Heart left ventricle (tissue), 16 donors: ENCODE results near the gene PSEN1. TPM values are rescaled to one million over a fixed set of nuclear protein-coding genes. Genes with fewer than 3 reads are reported as not detected.
"Not testable (repeated sequence)": the region's sequence is repeated elsewhere in the genome, so short reads cannot be mapped to it uniquely, and the experiment has no call there.

ENCODE experiments used
- ATAC-seq, 4 donors: fragments of 200-7000 bp; cut with Tn5 transposase; one replicate each; pipeline ENCODE4 v1.9.1; 2020 to 2022; ENCODE audit warnings: moderate library complexity in 4 of 4, mild to moderate bottlenecking in 3 of 4, moderate number of reproducible peaks in 1 of 4
- DNase-seq, 5 donors: peaks; one replicate each; pipeline ENCODE4 v3.0.0-alpha.2; 2020
- H3K27ac ChIP-seq, 12 donors: fragments of 200-600 bp; sonication (generic) in 4 of 12; one replicate each; pipeline versions ENCODE4 v1.5.0 to v1.8.0; 2016 to 2022; ENCODE audit warnings: mild to moderate bottlenecking in 2 of 12
- H3K27me3 ChIP-seq, 9 donors: fragments of 200-600 bp; sonication (generic) in 2 of 9; one replicate each; pipeline versions ENCODE4 v1.5.1 to v1.8.0; 2016 to 2022; ENCODE audit warnings: mild to moderate bottlenecking in 3 of 9
- H3K36me3 ChIP-seq, 9 donors: fragments of 200-600 bp; sonication (generic) in 2 of 9; one replicate each; pipeline versions ENCODE4 v1.5.0 to v1.8.0; 2018 to 2022; ENCODE audit warnings: mild to moderate bottlenecking in 2 of 9
- H3K4me1 ChIP-seq, 12 donors: fragments of 200-600 bp; sonication (generic) in 4 of 12; one replicate each; pipeline versions ENCODE4 v1.5.0 to v1.8.0; 2016 to 2022; ENCODE audit warnings: mild to moderate bottlenecking in 3 of 12
- H3K4me3 ChIP-seq, 12 donors: fragments of 200-600 bp; sonication (generic) in 4 of 12; one replicate each; pipeline versions ENCODE4 v1.5.0 to v1.8.0; 2017 to 2022; ENCODE audit warnings: mild to moderate bottlenecking in 9 of 12, moderate library complexity in 4 of 12
- H3K9me3 ChIP-seq, 12 donors: fragments of 200-600 bp; sonication (generic) in 4 of 12; one replicate each; pipeline versions ENCODE4 v1.5.0 to v1.8.0; 2016 to 2022; ENCODE audit warnings: mild to moderate bottlenecking in 1 of 12
- POLR2A ChIP-seq, 2 donors: fragments of 450-650 bp; IDR thresholded peaks; one replicate each; pipeline ENCODE4 v1.6.1; 2017; ENCODE audit warnings: antibody characterized with exemption in 2 of 2, mild to moderate bottlenecking in 2 of 2, moderate library complexity in 2 of 2
- WGBS, 4 donors: extraction: QIAGEN DNeasy Blood & Tissue Kit in 2 of 4; methylation state at CpG; one replicate each; pipeline versions ENCODE4 v1.1.5 to v1.1.7; 2013 to 2018; 5-methylcytosine and 5-hydroxymethylcytosine counted together
- intact Hi-C, 10 donors: fragments of 100-400 bp; cut with DNase I; formaldehyde crosslinking; loops; one replicate each; pipeline versions ENCODE4 v1.11.1 to v1.14.2; 2022
- polyA plus RNA-seq, 2 donors: library from polyadenylated mRNA; stranded (reverse); fragments of 200-250 nt; gene quantifications; one replicate each; pipeline ENCODE4 v1.2.3, GENCODE V29; 2013
- total RNA-seq, 9 donors: library from RNA; depleted of rRNA in 2 of 9; stranded (reverse); fragments of >200 nt in 2 of 9; fragmentation: NEBNext Ultra II Directional in 3 of 9; extraction: Animal tissue kit (Norgen Biotek cat#: 25700) in 3 of 9; gene quantifications; one replicate each; pipeline versions ENCODE4 v1.1.0 to v1.2.4, GENCODE V29; 2016 to 2023
- TF ChIP-seq, protein P1 (sequence below), 12 donors: fragments of 200-600 bp; sonication (generic) in 4 of 12; IDR thresholded peaks; one replicate each; pipeline versions ENCODE4 v1.5.0 to v1.8.0; 2018 to 2022; ENCODE audit warnings: antibody characterized with exemption in 12 of 12, mild to moderate bottlenecking in 5 of 12
- donor health status: ischemic (EF 13 %, LVEDD 7.1; RV severe dilation, severe dysfunction).
- donor health status: healthy with polysubstance abuse.
- donor health status: DM: no; HTN: yes; CAD: no.
- donor health status: DM: no; HTN: no; CAD: no.
- donor health status: ischemic (EF 25% LVEDD 6.9; RV normal size, moderate dysfunction).
- donor health status: ischemic (EF 25% LVEDD 5.7; RV mildly dilated, moderate dysfunction).
- donor health status: healthy.
- donor health status: DM: yes; HTN: yes; CAD: no.
- donor health status: ischemic (EF 35%, LVEDD 5.7; RV mildly dilated, moderate dysfunction).
- donor health status: nonischemic (EF 11% LVEDD 7.7; RV severe dilation, severe dysfunction).
- donor health status: DM: yes; HTN: yes; CAD: no.
- donor health status: PGD.
- donor health status: ischemic (EF 29% LVEDD 5.4; RV normal size, mild dysfunction).
- donor health status: nonischemic (EF 23%, LVEDD 6.1; RV moderate dilation, normal function).

Gene PSEN1
- total and polyA plus RNA-seq, 11 donors: 11.6 to 44.1 (median 22.4) TPM

DNA sequence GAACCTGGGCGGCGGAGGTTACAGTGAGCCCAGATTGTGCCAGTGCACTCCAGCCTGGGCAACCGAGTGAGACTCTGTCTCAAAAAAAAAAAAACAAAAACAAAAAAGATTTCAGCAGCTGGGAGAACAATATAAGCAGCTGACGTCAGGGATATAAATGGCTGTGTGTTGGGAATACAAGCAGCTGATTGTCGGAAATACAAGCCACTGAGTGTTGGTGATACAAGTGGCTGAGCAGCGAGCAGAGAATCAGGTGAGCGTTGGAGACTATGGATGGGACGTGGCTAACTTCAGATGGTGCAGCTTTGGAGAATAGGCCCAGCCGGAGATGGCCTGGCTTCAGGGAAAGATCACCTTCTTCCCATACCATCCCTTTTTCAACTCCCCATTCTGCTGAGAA, 32.0 kb downstream of the PSEN1 start:
- Histone ChIP-seq H3K27ac (no peak overlapping the region), H3K9me3 (no peaks in the 10 kb centered on the region), H3K4me3 (no peak overlapping the region), H3K36me3 (peaks cover 0 to 98% (median 93%) of the 10 kb centered on the region in 9 donors), H3K4me1 (no peaks in the 10 kb centered on the region), H3K27me3 (no peaks in the 10 kb centered on the region)
- no peak for DNase-seq
- WGBS, 4 donors: 73 to 84% (median 80%) methylated on average over 9 of the region's 9 CpGs
- intact Hi-C loops: no loop called here
- ATAC-seq: peak in 2 of 4 donors; percentile 31 to 32
- TF ChIP-seq POLR2A (IDR thresholded peaks at IDR 0.05): no peak
- TF ChIP-seq, protein P1, sequence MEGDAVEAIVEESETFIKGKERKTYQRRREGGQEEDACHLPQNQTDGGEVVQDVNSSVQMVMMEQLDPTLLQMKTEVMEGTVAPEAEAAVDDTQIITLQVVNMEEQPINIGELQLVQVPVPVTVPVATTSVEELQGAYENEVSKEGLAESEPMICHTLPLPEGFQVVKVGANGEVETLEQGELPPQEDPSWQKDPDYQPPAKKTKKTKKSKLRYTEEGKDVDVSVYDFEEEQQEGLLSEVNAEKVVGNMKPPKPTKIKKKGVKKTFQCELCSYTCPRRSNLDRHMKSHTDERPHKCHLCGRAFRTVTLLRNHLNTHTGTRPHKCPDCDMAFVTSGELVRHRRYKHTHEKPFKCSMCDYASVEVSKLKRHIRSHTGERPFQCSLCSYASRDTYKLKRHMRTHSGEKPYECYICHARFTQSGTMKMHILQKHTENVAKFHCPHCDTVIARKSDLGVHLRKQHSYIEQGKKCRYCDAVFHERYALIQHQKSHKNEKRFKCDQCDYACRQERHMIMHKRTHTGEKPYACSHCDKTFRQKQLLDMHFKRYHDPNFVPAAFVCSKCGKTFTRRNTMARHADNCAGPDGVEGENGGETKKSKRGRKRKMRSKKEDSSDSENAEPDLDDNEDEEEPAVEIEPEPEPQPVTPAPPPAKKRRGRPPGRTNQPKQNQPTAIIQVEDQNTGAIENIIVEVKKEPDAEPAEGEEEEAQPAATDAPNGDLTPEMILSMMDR (IDR thresholded peaks at IDR 0.05): no peak

DNA sequence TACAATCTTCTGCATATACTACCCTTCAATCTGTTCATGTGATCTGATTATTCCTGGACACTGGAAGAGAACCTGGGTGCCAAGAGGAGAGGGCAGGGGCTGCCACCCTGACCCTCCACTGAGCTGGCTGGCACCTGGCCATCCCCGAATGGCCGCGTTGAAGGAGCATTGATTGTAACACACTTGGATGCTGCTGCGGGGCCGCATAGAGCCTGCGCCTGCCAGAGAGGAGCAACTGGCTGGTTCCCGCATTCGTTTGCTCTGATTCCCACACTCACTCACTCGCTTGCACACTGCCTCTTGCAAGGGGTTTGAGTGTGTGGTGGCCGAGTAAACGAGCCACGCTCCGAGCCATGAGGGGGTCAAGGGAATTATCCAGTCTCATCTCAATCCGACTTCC, 32.4 kb downstream of the PSEN1 start:
- 89 to 93% (median 91%) methylated on average over 9 to 14 of the region's 14 CpGs for WGBS, 4 donors
- no peak for DNase-seq
- intact Hi-C loops: no loop called here
- no peaks in the 10 kb centered on the region for H3K9me3 ChIP-seq
- H3K27me3 ChIP-seq: no peaks in the 10 kb centered on the region
- H3K4me3 ChIP-seq: no peak overlapping the region
- TF ChIP-seq, protein P1 (IDR thresholded peaks at IDR 0.05): no peak
- no peak for TF ChIP-seq POLR2A (IDR thresholded peaks at IDR 0.05)
- H3K36me3 ChIP-seq: peaks cover 0 to 98% (median 93%) of the 10 kb centered on the region in 9 donors
- no peak for ATAC-seq
- no peak overlapping the region for H3K27ac ChIP-seq
- H3K4me1 ChIP-seq: no peaks in the 10 kb centered on the region

DNA sequence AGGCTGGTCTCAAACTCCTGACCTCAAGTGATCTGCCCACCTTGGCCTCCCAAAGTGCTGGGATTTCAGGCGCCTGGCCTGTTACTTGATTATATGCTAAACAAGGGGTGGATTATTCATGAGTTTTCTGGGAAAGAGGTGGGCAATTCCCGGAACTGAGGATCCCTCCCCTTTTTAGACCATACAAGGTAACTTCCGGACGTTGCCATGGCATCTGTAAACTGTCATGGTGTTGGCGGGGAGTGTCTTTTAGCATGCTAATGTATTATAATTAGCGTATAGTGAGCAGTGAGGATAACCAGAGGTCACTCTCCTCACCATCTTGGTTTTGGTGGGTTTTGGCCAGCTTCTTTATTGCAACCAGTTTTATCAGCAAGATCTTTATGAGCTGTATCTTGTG, 33.5 kb downstream of the PSEN1 start:
- intact Hi-C loops: loop anchor here in 9 of 10 donors (5.0 to 10.0 kb wide), 5 partner anchors 115 to 307 kb away; no protein-coding TSS in a partner anchor
- H3K4me1 ChIP-seq, H3K27ac ChIP-seq, DNase-seq, H3K27me3 ChIP-seq, H3K9me3 ChIP-seq, H3K4me3 ChIP-seq, ATAC-seq: not testable (repeated sequence)
- WGBS, 4 donors: 81 to 94% (median 93%) methylated on average over 6 of the region's 6 CpGs
- peaks cover 0 to 98% (median 93%) of the 10 kb centered on the region in 9 donors for H3K36me3 ChIP-seq

DNA sequence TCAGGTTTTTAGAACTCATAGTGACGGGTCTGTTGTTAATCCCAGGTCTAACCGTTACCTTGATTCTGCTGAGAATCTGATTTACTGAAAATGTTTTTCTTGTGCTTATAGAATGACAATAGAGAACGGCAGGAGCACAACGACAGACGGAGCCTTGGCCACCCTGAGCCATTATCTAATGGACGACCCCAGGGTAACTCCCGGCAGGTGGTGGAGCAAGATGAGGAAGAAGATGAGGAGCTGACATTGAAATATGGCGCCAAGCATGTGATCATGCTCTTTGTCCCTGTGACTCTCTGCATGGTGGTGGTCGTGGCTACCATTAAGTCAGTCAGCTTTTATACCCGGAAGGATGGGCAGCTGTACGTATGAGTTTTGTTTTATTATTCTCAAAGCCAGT, 34.4 kb downstream of the PSEN1 start:
- no peak for ATAC-seq
- Histone ChIP-seq H3K36me3 (peaks cover 0 to 98% (median 95%) of the 10 kb centered on the region in 9 donors), H3K27me3 (no peaks in the 10 kb centered on the region), H3K9me3 (no peaks in the 10 kb centered on the region), H3K4me3 (no peak overlapping the region), H3K4me1 (no peaks in the 10 kb centered on the region), H3K27ac (no peak overlapping the region)
- intact Hi-C loops: loop anchor here in 9 of 10 donors (5.0 to 10.0 kb wide), 5 partner anchors 114 to 307 kb away; no protein-coding TSS in a partner anchor
- TF ChIP-seq, protein P1 (IDR thresholded peaks at IDR 0.05): no peak
- TF ChIP-seq POLR2A (IDR thresholded peaks at IDR 0.05): no peak
- no peak for DNase-seq
- 89 to 91% (median 91%) methylated on average over 11 of the region's 11 CpGs for WGBS, 4 donors

DNA sequence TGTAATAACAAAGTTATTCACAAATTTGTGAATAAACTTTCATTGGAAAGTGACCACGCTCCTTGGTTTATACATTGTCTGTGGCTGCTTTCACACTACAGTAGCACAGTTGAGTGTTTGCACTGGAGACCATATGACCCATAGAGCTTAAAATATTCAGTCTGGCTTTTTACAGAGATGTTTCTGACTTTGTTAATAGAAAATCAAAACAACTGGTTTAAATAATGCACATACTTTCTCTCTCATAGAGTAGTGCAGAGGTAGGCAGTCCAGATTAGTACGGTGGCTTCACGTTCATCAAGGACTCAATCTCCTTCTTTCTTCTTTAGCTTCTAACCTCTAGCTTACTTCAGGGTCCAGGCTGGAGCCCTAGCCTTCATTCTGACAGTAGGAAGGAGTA, 36.2 kb downstream of the PSEN1 start:
- Histone ChIP-seq H3K9me3 (no peaks in the 10 kb centered on the region), H3K4me3 (no peak overlapping the region), H3K4me1 (peaks cover 0 to 7% (median 0%) of the 10 kb centered on the region in 12 donors), H3K27ac (no peak overlapping the region), H3K36me3 (peaks cover 0 to 98% (median 93%) of the 10 kb centered on the region in 9 donors), H3K27me3 (no peaks in the 10 kb centered on the region)
- intact Hi-C loops: loop anchor here (2.0 to 10.0 kb wide), 6 partner anchors 112 to 305 kb away; no protein-coding TSS in a partner anchor
- ATAC-seq (no peak), DNase-seq (no peak)
- TF ChIP-seq, protein P1 (IDR thresholded peaks at IDR 0.05): no peak
- no peak for TF ChIP-seq POLR2A (IDR thresholded peaks at IDR 0.05)
- WGBS, 4 donors: 93 to 97% (median 94%) methylated on average over 3 of the region's 3 CpGs
